GM21825 (cell line): ENCODE measurements around the gene HOXB7.

Experiments used
- ATAC-seq: cut with Tn5 transposase; IDR thresholded peaks from one replicate; pipeline ENCODE4 v1.9.1; 2021; ENCODE audit warnings: mild to moderate bottlenecking, moderate library complexity; ENCODE audit not compliant: unreplicated experiment

HOXB7 gene

GRCh38 chr17:48624118-48624517, 13.3 kb upstream of the HOXB7 start:
- ATAC-seq = no peak

- ATAC-seq = no peak
Observed at GRCh38 chr17:48623583-48623982, 12.8 kb upstream of the HOXB7 start.

- ATAC-seq = no peak
Observed at GRCh38 chr17:48622857-48623256, 12.0 kb upstream of the HOXB7 start.

GRCh38 chr17:48621410-48622392, 10.9 kb upstream of the HOXB7 start:
- ATAC-seq = no peak

- no peak for ATAC-seq
Observed at GRCh38 chr17:48620461-48621139, 9.8 kb upstream of the HOXB7 start.

- no peak for ATAC-seq
Observed at GRCh38 chr17:48619826-48620449, 9.1 kb upstream of the HOXB7 start.

GRCh38 chr17:48618256-48618896, 7.6 kb upstream of the HOXB7 start:
- no peak for ATAC-seq

- ATAC-seq = no peak
Observed at GRCh38 chr17:48617471-48618255, 6.8 kb upstream of the HOXB7 start.

GRCh38 chr17:48616717-48617470, 6.1 kb upstream of the HOXB7 start:
- ATAC-seq = no peak

- ATAC-seq = no peak
Observed at GRCh38 chr17:48615963-48616716, 5.3 kb upstream of the HOXB7 start.

- no peak for ATAC-seq
Observed at GRCh38 chr17:48615047-48615962, 4.5 kb upstream of the HOXB7 start, which contains the start of gene HOXB8. HOXB8 (minus strand) TSS chr17:48615292; CDS start chr17:48614704, 588 bp downstream.

- ATAC-seq = no peak
Observed at GRCh38 chr17:48613862-48614694, 3.3 kb upstream of the HOXB7 start.

GRCh38 chr17:48612854-48613691, 2.3 kb upstream of the HOXB7 start:
- no peak for ATAC-seq

- ATAC-seq = no peak
Observed at GRCh38 chr17:48612456-48612853, 1.6 kb upstream of the HOXB7 start.

GRCh38 chr17:48611681-48612455, 1.1 kb upstream of the HOXB7 start:
- no peak for ATAC-seq
